Measurements from ENCODE around the gene XRCC4. TPM values are rescaled to one million over a fixed set of nuclear protein-coding genes. Genes with fewer than 3 reads are reported as not detected.

Gene XRCC4
- total RNA-seq, 4 donors from 2014 or later: 4.2 to 6.0 (median 5.4) TPM

- Histone ChIP-seq H3K27me3 (no peaks in the 10 kb centered on the region), H3K4me1 (no peaks in the 10 kb centered on the region), H3K4me3 (no peak overlapping the region), H3K27ac (no peak overlapping the region), H3K36me3 (no peaks in the 10 kb centered on the region), H3K9me3 (no peaks in the 10 kb centered on the region)
- TF ChIP-seq POLR2AphosphoS5 (IDR thresholded peaks at IDR 0.05): no peak
- TF ChIP-seq, protein P1, sequence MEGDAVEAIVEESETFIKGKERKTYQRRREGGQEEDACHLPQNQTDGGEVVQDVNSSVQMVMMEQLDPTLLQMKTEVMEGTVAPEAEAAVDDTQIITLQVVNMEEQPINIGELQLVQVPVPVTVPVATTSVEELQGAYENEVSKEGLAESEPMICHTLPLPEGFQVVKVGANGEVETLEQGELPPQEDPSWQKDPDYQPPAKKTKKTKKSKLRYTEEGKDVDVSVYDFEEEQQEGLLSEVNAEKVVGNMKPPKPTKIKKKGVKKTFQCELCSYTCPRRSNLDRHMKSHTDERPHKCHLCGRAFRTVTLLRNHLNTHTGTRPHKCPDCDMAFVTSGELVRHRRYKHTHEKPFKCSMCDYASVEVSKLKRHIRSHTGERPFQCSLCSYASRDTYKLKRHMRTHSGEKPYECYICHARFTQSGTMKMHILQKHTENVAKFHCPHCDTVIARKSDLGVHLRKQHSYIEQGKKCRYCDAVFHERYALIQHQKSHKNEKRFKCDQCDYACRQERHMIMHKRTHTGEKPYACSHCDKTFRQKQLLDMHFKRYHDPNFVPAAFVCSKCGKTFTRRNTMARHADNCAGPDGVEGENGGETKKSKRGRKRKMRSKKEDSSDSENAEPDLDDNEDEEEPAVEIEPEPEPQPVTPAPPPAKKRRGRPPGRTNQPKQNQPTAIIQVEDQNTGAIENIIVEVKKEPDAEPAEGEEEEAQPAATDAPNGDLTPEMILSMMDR (IDR thresholded peaks at IDR 0.05): no peak
- TF ChIP-seq EP300 (IDR thresholded peaks at IDR 0.05): no peak
- TF ChIP-seq POLR2A (IDR thresholded peaks at IDR 0.05): no peak
- no peak for DNase-seq (ENCODE audit: low spot score in 2 of 2)
Measured at GRCh38 chr5:83209963-83210362, 132.6 kb downstream of the XRCC4 start.

- no peaks in the 10 kb centered on the region for H3K36me3 ChIP-seq
- H3K27ac ChIP-seq: no peak overlapping the region
- H3K9me3 ChIP-seq: no peaks in the 10 kb centered on the region
- H3K4me1 ChIP-seq: no peaks in the 10 kb centered on the region
- DNase-seq (ENCODE audit: low spot score in 2 of 2): no peak
- H3K27me3 ChIP-seq: no peaks in the 10 kb centered on the region
- no peak for TF ChIP-seq POLR2A (IDR thresholded peaks at IDR 0.05)
- no peak for TF ChIP-seq EP300 (IDR thresholded peaks at IDR 0.05)
- no peak for TF ChIP-seq POLR2AphosphoS5 (IDR thresholded peaks at IDR 0.05)
- TF ChIP-seq, protein P1 (IDR thresholded peaks at IDR 0.05): no peak
- H3K4me3 ChIP-seq: no peak overlapping the region
Measured at GRCh38 chr5:83219077-83219476, 141.7 kb downstream of the XRCC4 start.

GRCh38 chr5:83219495-83219894, 142.1 kb downstream of the XRCC4 start:
- TF ChIP-seq EP300 (IDR thresholded peaks at IDR 0.05): no peak
- no peak for TF ChIP-seq POLR2A (IDR thresholded peaks at IDR 0.05)
- TF ChIP-seq POLR2AphosphoS5 (IDR thresholded peaks at IDR 0.05): no peak
- TF ChIP-seq, protein P1 (IDR thresholded peaks at IDR 0.05): no peak
- H3K9me3 ChIP-seq: no peaks in the 10 kb centered on the region
- no peaks in the 10 kb centered on the region for H3K4me1 ChIP-seq
- H3K27ac ChIP-seq: no peak overlapping the region
- H3K27me3 ChIP-seq: no peaks in the 10 kb centered on the region
- no peaks in the 10 kb centered on the region for H3K36me3 ChIP-seq
- no peak for DNase-seq (ENCODE audit: low spot score in 2 of 2)
- no peak overlapping the region for H3K4me3 ChIP-seq
- WGBS: 69% methylated on average over 4 of the region's 4 CpGs

GRCh38 chr5:83220331-83220730, 143.0 kb downstream of the XRCC4 start:
- H3K4me3 ChIP-seq: no peak overlapping the region
- no peaks in the 10 kb centered on the region for H3K27me3 ChIP-seq
- DNase-seq (ENCODE audit: low spot score in 2 of 2): no peak
- TF ChIP-seq POLR2AphosphoS5 (IDR thresholded peaks at IDR 0.05) (no peak), EP300 (IDR thresholded peaks at IDR 0.05) (no peak)
- H3K9me3 ChIP-seq: no peaks in the 10 kb centered on the region
- 44% methylated on average over 3 of the region's 3 CpGs for WGBS
- H3K4me1 ChIP-seq: no peaks in the 10 kb centered on the region
- H3K36me3 ChIP-seq: no peaks in the 10 kb centered on the region
- H3K27ac ChIP-seq: no peak overlapping the region

DNA sequence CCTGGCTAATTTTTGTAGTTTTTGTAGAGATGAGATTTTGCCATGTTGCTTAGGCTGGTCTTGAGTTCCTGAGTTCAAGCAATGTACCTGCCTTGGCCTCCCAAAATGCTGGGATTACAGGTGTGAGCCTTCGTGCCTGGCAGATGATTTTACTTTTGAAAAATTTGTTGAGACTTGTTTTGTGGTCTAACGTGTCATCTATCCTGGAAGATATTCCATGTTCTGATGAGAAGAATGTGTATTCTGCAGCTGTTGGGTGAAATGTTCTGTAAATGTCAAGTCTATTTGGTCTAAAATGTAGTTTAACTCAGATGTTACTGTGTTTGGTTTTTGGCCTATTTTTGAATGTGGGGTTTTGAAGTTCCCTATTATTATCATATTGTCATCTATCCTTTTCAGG, 145.6 kb downstream of the XRCC4 start:
- 51% methylated on average over 2 of the region's 2 CpGs for WGBS
- Histone ChIP-seq H3K36me3 (no peaks in the 10 kb centered on the region), H3K9me3 (no peaks in the 10 kb centered on the region), H3K4me3 (no peak overlapping the region), H3K4me1 (no peaks in the 10 kb centered on the region), H3K27me3 (no peaks in the 10 kb centered on the region), H3K27ac (no peak overlapping the region)
- TF ChIP-seq, protein P1 (IDR thresholded peaks at IDR 0.05): no peak
- TF ChIP-seq EP300 (IDR thresholded peaks at IDR 0.05) (no peak), POLR2A (IDR thresholded peaks at IDR 0.05) (no peak), POLR2AphosphoS5 (IDR thresholded peaks at IDR 0.05) (no peak)
- no peak for DNase-seq (ENCODE audit: low spot score in 2 of 2)

DNA sequence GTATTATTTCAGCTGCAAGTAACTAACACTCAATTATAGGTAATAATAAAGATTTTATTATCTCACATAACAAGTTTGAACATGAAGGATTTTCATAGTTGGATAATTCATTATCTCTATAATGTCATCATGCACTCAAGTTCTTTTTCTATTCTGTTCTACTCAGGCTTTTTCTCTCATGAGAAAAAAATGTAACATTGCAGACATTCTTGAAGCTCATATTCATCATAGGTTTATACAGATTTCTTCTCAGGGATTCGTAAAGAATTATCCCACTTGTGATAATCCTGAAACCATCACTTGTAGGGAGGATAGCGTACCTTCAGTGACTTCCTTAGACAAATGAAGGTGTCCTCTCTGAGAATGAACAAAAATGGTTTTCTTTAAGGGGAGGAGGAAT, 150.3 kb downstream of the XRCC4 start:
- no peak overlapping the region for H3K4me3 ChIP-seq
- no peak for DNase-seq (ENCODE audit: low spot score in 2 of 2)
- H3K9me3 ChIP-seq: no peaks in the 10 kb centered on the region
- TF ChIP-seq EP300 (IDR thresholded peaks at IDR 0.05) (no peak), POLR2AphosphoS5 (IDR thresholded peaks at IDR 0.05) (no peak), POLR2A (IDR thresholded peaks at IDR 0.05) (no peak)
- TF ChIP-seq, protein P1 (IDR thresholded peaks at IDR 0.05): no peak
- no peaks in the 10 kb centered on the region for H3K36me3 ChIP-seq
- 86% methylated on average over 2 of the region's 2 CpGs for WGBS
- H3K27me3 ChIP-seq: no peaks in the 10 kb centered on the region
- no peaks in the 10 kb centered on the region for H3K4me1 ChIP-seq
- H3K27ac ChIP-seq: no peak overlapping the region

All from suprapubic skin (tissue), 4 donors.